ENCODE results near the gene DLG2.

- TF ChIP-seq POLR2A (IDR thresholded peaks at IDR 0.05; ENCODE audit: low read depth, low read length) (no peak), CTCF (conservative IDR thresholded peaks at IDR 0.05; ENCODE audit: low read depth, low read length) (no peak), ELK1 (IDR thresholded peaks at IDR 0.05; ENCODE audit: borderline replicate concordance, low read depth, low read length) (no peak), CEBPB (IDR thresholded peaks at IDR 0.05; ENCODE audit: low read depth, low read length) (no peak), MAZ (IDR thresholded peaks at IDR 0.05; ENCODE audit: borderline replicate concordance, low read depth, low read length) (no peak), RCOR1 (IDR thresholded peaks at IDR 0.05; ENCODE audit: insufficient replicate concordance, low read length) (no peak)
Observed at GRCh38 chr11:84837402-84838069, 789.6 kb downstream of the DLG2 start.

All from IMR-90 (cell line).